MG63 (cell line): ENCODE data around the gene LYSMD4. TPM values are rescaled to one million over a fixed set of nuclear protein-coding genes. Genes with fewer than 3 reads are reported as not detected.
"Not testable (repeated sequence)": the region's sequence is repeated elsewhere in the genome, so short reads cannot be mapped to it uniquely, and the experiment has no call there.

Experiments
- DNase-seq: peaks from one replicate; pipeline ENCODE4 v3.0.0-alpha.2; 2020
- H3K27me3 ChIP-seq: fragments of 250-450 bp; sonication (Bioruptor Pico); 2 replicates; pipeline ENCODE4 v1.5.1; 2020; ENCODE audit warnings: mild to moderate bottlenecking, moderate library complexity
- H3K36me3 ChIP-seq: fragments of 250-450 bp; sonication (Bioruptor Pico); 2 replicates; pipeline ENCODE4 v1.5.1; 2020; ENCODE audit warnings: mild to moderate bottlenecking, moderate library complexity
- H3K4me3 ChIP-seq: fragments of 250-450 bp; sonication (Bioruptor Pico); 2 replicates; pipeline ENCODE4 v1.5.1; 2020; ENCODE audit warnings: mild to moderate bottlenecking, moderate library complexity
- H3K9me3 ChIP-seq: fragments of 250-450 bp; sonication (Bioruptor Pico); 2 replicates; pipeline ENCODE4 v1.5.1; 2020; ENCODE audit warnings: mild to moderate bottlenecking, moderate library complexity
- total RNA-seq: library from RNA; depleted of rRNA; stranded (reverse); fragments of >200 nt; shearing (Covaris generic); gene quantifications from 2 replicates; pipeline ENCODE4 v1.2.3, GENCODE V29; 2014; ENCODE audit warnings: low replicate concordance; rRNA removed

Gene LYSMD4
- total RNA-seq, result 7.0 and 7.6 TPM in 2 replicates

- no peaks in the 10 kb centered on the region for H3K27me3 ChIP-seq
- peak within 1 kb of the TSS; percentile 60 for H3K4me3 ChIP-seq
- H3K9me3 ChIP-seq, result no peaks in the 10 kb centered on the region
- H3K36me3 ChIP-seq, result no peaks in the 10 kb centered on the region
- peak; percentile 95 for DNase-seq
These were observed at the start of gene LYSMD4 for GRCh38 chr15:99733268-99734039. Gene LYSMD4 (minus strand): TSS chr15:99733437. CDS start chr15:99731999, 1,438 bp downstream.

- H3K9me3 ChIP-seq, H3K4me3 ChIP-seq, H3K36me3 ChIP-seq, DNase-seq: not testable (repeated sequence)
- H3K27me3 ChIP-seq, result peaks cover 34% of the 10 kb centered on the region
These were observed 48.8 kb upstream of the LYSMD4 start for GRCh38 chr15:99782029-99782428.

- Histone ChIP-seq H3K27me3 (peaks cover 16% of the 10 kb centered on the region), H3K9me3 (no peaks in the 10 kb centered on the region), H3K36me3 (no peaks in the 10 kb centered on the region), H3K4me3 (no peak overlapping the region)
- DNase-seq, result no peak
These were observed 43.9 kb upstream of the LYSMD4 start for GRCh38 chr15:99777144-99777543.

GRCh38 chr15:99764522-99764921 is 31.3 kb upstream of the LYSMD4 start:
- H3K36me3 ChIP-seq, result no peaks in the 10 kb centered on the region
- no peak for DNase-seq
- no peak overlapping the region for H3K4me3 ChIP-seq
- H3K27me3 ChIP-seq, result peaks cover 3% of the 10 kb centered on the region; the same call in 1 of the 2 replicates
- no peaks in the 10 kb centered on the region for H3K9me3 ChIP-seq

GRCh38 chr15:99763827-99764226 is 30.6 kb upstream of the LYSMD4 start:
- Histone ChIP-seq H3K9me3 (no peaks in the 10 kb centered on the region), H3K36me3 (no peaks in the 10 kb centered on the region), H3K27me3 (peaks cover 3% of the 10 kb centered on the region; the same call in 1 of the 2 replicates), H3K4me3 (no peak overlapping the region)
- DNase-seq, result no peak

- DNase-seq, result no peak
- Histone ChIP-seq H3K4me3 (no peak overlapping the region), H3K9me3 (no peaks in the 10 kb centered on the region), H3K36me3 (no peaks in the 10 kb centered on the region), H3K27me3 (peaks cover 3% of the 10 kb centered on the region; the same call in 1 of the 2 replicates)
These were observed 29.1 kb upstream of the LYSMD4 start for GRCh38 chr15:99762288-99762687.

- Histone ChIP-seq H3K9me3 (no peaks in the 10 kb centered on the region), H3K4me3 (no peak overlapping the region), H3K27me3 (no peaks in the 10 kb centered on the region), H3K36me3 (no peaks in the 10 kb centered on the region)
- peak; percentile 23 for DNase-seq
These were observed 22.6 kb upstream of the LYSMD4 start for GRCh38 chr15:99755692-99756409.

GRCh38 chr15:99753066-99753465 is 19.8 kb upstream of the LYSMD4 start:
- Histone ChIP-seq H3K36me3 (no peaks in the 10 kb centered on the region), H3K27me3 (no peaks in the 10 kb centered on the region), H3K9me3 (no peaks in the 10 kb centered on the region), H3K4me3 (no peak overlapping the region)
- DNase-seq, result no peak

GRCh38 chr15:99752556-99752955 is 19.3 kb upstream of the LYSMD4 start:
- DNase-seq, result no peak
- no peaks in the 10 kb centered on the region for H3K27me3 ChIP-seq
- H3K9me3 ChIP-seq, result no peaks in the 10 kb centered on the region
- H3K36me3 ChIP-seq, result no peaks in the 10 kb centered on the region
- no peak overlapping the region for H3K4me3 ChIP-seq

GRCh38 chr15:99750326-99750725 is 17.1 kb upstream of the LYSMD4 start:
- not testable (repeated sequence) for H3K4me3 ChIP-seq, H3K27me3 ChIP-seq, H3K36me3 ChIP-seq, H3K9me3 ChIP-seq, DNase-seq

- Histone ChIP-seq H3K36me3 (no peaks in the 10 kb centered on the region), H3K27me3 (no peaks in the 10 kb centered on the region), H3K9me3 (no peaks in the 10 kb centered on the region), H3K4me3 (no peak overlapping the region)
- no peak for DNase-seq
These were observed 16.1 kb upstream of the LYSMD4 start for GRCh38 chr15:99749386-99749785.

- no peaks in the 10 kb centered on the region for H3K36me3 ChIP-seq
- H3K4me3 ChIP-seq, result no peak overlapping the region
- no peaks in the 10 kb centered on the region for H3K9me3 ChIP-seq
- H3K27me3 ChIP-seq, result no peaks in the 10 kb centered on the region
- no peak for DNase-seq
These were observed 12.3 kb upstream of the LYSMD4 start for GRCh38 chr15:99745370-99746086.

GRCh38 chr15:99744142-99744541 is 10.9 kb upstream of the LYSMD4 start:
- H3K36me3 ChIP-seq, result no peaks in the 10 kb centered on the region
- H3K9me3 ChIP-seq, result no peaks in the 10 kb centered on the region
- DNase-seq, result no peak
- no peaks in the 10 kb centered on the region for H3K27me3 ChIP-seq
- H3K4me3 ChIP-seq, result no peak overlapping the region

- no peak for DNase-seq
- H3K4me3 ChIP-seq, result no peak overlapping the region
- H3K9me3 ChIP-seq, result no peaks in the 10 kb centered on the region
- no peaks in the 10 kb centered on the region for H3K36me3 ChIP-seq
- no peaks in the 10 kb centered on the region for H3K27me3 ChIP-seq
These were observed 8.6 kb upstream of the LYSMD4 start for GRCh38 chr15:99741835-99742234.

GRCh38 chr15:99738021-99738847 is 5.0 kb upstream of the LYSMD4 start:
- no peaks in the 10 kb centered on the region for H3K27me3 ChIP-seq
- no peak for DNase-seq
- H3K9me3 ChIP-seq, result no peaks in the 10 kb centered on the region
- H3K4me3 ChIP-seq, result no peak overlapping the region
- H3K36me3 ChIP-seq, result no peaks in the 10 kb centered on the region

GRCh38 chr15:99736702-99737101 is 3.5 kb upstream of the LYSMD4 start:
- Histone ChIP-seq H3K27me3 (no peaks in the 10 kb centered on the region), H3K4me3 (no peak overlapping the region), H3K9me3 (no peaks in the 10 kb centered on the region), H3K36me3 (no peaks in the 10 kb centered on the region)
- no peak for DNase-seq
